Upper lobe of right lung (tissue), 1 donor: ENCODE measurements around the gene SWAP70. TPM values are rescaled to one million over a fixed set of nuclear protein-coding genes. Genes with fewer than 3 reads are reported as not detected.
"Not testable (repeated sequence)": the region's sequence is repeated elsewhere in the genome, so short reads cannot be mapped to it uniquely, and the experiment has no call there.

Experiments used
- ATAC-seq: fragments of 200-7000 bp; cut with Tn5 transposase; one replicate; pipeline ENCODE4 v1.9.1; 2020; ENCODE audit warnings: mild to moderate bottlenecking, moderate library complexity
- DNase-seq: peaks from one replicate; pipeline ENCODE4 v3.0.0-alpha.2; 2020
- H3K27ac ChIP-seq: fragments of 200-600 bp; one replicate; pipeline ENCODE4 v1.8.0; 2022
- H3K27me3 ChIP-seq: fragments of 200-600 bp; one replicate; pipeline ENCODE4 v1.8.0; 2022; ENCODE audit warnings: mild to moderate bottlenecking
- H3K36me3 ChIP-seq: fragments of 200-600 bp; one replicate; pipeline ENCODE4 v1.8.0; 2022
- H3K4me1 ChIP-seq: fragments of 200-600 bp; one replicate; pipeline ENCODE4 v1.8.0; 2022
- H3K4me3 ChIP-seq: fragments of 200-600 bp; one replicate; pipeline ENCODE4 v1.8.0; 2022; ENCODE audit warnings: mild to moderate bottlenecking
- H3K9me3 ChIP-seq: fragments of 200-600 bp; one replicate; pipeline ENCODE4 v1.8.0; 2022
- CTCF ChIP-seq: fragments of 200-600 bp; IDR thresholded peaks from one replicate; pipeline ENCODE4 v1.8.0; 2022; ENCODE audit warnings: antibody characterized with exemption
- intact Hi-C: fragments of 100-400 bp; cut with DNase I; formaldehyde crosslinking; loops from one replicate; pipeline ENCODE4 v1.11.0; 2022
- total RNA-seq: library from RNA; stranded (reverse); fragmentation: NEBNext Ultra II Directional; extraction: Animal tissue kit (Norgen Biotek cat#: 25700); gene quantifications from one replicate; pipeline ENCODE4 v1.2.1, GENCODE V29; 2021
- donor health status: DM: no; HTN: yes; CAD: no; lungs with severe emphysema.

SWAP70 gene
- total RNA-seq, 1 donor from 2014 or later = 61.5 TPM

DNA sequence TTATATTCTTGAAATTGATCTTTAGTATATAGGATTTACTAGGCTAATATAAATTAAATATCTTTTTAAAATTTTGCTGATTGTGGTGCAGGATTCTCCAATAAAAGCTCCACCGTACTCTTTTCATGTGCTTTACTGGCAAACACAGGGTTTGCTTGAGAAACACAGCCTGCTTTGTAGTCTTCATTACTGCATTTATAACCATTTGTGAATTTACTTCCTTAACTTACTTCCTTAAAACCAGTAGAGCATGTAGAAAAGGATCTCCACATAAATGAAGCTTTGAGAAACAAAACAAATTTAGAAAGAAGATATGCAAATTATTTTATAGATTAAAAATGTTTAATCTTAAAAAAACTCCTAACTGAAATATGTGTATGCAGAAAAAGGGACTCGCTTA, 28.8 kb downstream of the SWAP70 start:
- ATAC-seq (peak; percentile 43), DNase-seq (no peak)
- intact Hi-C loops = no loop called here
- Histone ChIP-seq H3K4me3 (no peak overlapping the region), H3K27me3 (no peaks in the 10 kb centered on the region), H3K27ac (peak overlapping the region; percentile 24), H3K36me3 (peaks cover 28% of the 10 kb centered on the region), H3K4me1 (peaks cover 42% of the 10 kb centered on the region), H3K9me3 (no peaks in the 10 kb centered on the region)
- no peak for TF ChIP-seq CTCF

DNA sequence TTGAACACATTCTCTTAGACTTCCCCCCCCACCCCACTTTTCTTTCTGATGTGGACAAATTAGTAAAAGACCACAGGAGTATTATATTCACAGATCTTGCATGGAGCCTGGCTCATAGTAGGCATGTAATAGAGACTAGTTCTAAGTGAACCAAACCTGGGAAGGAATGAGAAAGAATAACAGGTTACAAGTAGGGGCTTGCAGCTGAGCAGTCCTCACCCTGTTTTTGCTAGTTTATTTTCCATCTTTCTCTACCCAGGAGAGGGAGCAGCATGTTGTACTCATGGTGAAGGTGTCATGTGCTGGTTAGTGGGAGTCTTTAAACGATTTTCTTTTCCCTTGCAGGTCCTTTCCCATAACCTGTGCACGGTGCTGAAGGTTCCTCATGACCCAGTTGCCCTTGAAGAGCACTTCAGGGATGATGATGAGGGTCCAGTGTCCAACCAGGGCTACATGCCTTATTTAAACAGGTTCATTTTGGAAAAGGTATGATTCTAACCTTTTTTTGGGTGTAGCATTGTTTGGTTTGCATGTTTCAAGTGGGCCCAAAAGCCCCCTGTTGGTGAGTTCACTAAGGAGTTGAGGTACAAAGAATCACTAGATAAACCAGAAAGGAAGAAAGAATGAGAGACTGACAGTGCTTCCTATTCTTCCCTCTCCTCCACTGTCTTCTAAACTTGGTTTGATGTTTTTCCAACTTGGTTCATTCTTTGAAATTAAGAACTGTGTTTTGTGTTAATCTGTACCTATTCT, 30.1 kb downstream of the SWAP70 start:
- intact Hi-C loops = no loop called here
- H3K27me3 ChIP-seq = no peaks in the 10 kb centered on the region
- H3K4me3 ChIP-seq = no peak overlapping the region
- no peak overlapping the region for H3K27ac ChIP-seq
- no peaks in the 10 kb centered on the region for H3K9me3 ChIP-seq
- no peak for DNase-seq
- H3K36me3 ChIP-seq = peaks cover 28% of the 10 kb centered on the region
- no peak for TF ChIP-seq CTCF
- no peak for ATAC-seq
- H3K4me1 ChIP-seq = peaks cover 29% of the 10 kb centered on the region

DNA sequence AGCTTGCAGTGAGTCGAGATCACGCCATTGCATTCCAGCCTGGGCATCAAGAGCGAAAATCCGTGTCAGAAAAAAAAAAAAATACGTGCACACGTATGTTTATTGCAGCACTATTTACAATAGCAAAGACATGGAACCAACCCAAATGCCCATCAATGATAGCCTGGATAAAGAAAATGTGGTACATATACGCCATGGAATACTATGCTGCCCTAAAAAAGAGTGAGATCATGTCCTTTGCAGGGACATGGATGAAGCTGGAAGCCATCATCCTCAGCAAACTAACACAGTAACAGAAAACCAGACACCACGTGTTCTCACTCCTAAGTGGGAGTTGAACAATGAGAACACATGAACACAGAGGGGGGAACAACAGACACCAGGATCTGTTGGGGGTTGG, 31.4 kb downstream of the SWAP70 start:
- Histone ChIP-seq H3K4me1 (peaks cover 17% of the 10 kb centered on the region), H3K36me3 (peaks cover 28% of the 10 kb centered on the region)
- H3K9me3 ChIP-seq, intact Hi-C loops, ATAC-seq, DNase-seq, H3K4me3 ChIP-seq, H3K27me3 ChIP-seq, H3K27ac ChIP-seq: not testable (repeated sequence)

- Histone ChIP-seq H3K27ac (no peak overlapping the region), H3K4me3 (no peak overlapping the region), H3K36me3 (peaks cover 28% of the 10 kb centered on the region), H3K4me1 (peaks cover 17% of the 10 kb centered on the region), H3K27me3 (no peaks in the 10 kb centered on the region), H3K9me3 (no peaks in the 10 kb centered on the region)
- no peak for TF ChIP-seq CTCF
- DNase-seq (no peak), ATAC-seq (no peak)
- intact Hi-C loops = no loop called here
Observed at GRCh38 chr11:9697766-9698165, 33.9 kb downstream of the SWAP70 start.

DNA sequence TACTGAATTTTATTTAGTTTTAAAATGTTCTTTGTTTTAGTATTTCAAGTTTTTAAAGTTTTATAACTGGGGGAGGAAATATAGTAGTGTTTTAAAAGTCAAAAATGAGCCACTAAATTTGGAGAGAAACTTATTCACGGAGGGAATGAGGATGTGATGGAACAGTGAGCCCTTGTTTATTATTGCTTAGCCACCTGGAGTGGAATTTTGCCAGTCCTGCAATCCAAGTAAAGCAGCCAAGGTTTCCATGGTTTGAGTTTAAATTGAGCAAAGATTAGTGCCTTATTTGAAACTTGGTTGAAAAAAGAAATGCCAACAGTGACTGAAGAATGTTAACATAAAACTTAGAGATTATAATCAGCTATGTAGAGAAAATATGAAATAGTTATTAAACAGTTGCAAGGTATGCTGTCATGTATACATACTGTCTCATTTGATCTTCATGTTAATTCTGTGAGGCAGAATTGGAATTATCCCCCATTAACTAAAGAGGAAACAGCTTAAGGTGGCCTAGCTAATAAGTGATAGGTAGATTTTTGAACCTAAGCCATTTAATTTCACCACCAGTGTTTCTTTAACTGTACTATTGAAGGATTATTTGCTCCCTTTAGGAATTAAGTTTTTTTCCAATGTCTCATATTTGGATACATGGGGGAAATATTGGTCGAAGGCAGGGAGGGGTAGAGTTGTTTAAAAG, 36.4 kb downstream of the SWAP70 start:
- TF ChIP-seq CTCF = no peak
- no peaks in the 10 kb centered on the region for H3K9me3 ChIP-seq
- no peaks in the 10 kb centered on the region for H3K27me3 ChIP-seq
- H3K4me3 ChIP-seq = no peak overlapping the region
- DNase-seq = no peak
- no peak overlapping the region for H3K27ac ChIP-seq
- peaks cover 9% of the 10 kb centered on the region for H3K4me1 ChIP-seq
- intact Hi-C loops = no loop called here
- ATAC-seq = no peak
- H3K36me3 ChIP-seq = peaks cover 13% of the 10 kb centered on the region

DNA sequence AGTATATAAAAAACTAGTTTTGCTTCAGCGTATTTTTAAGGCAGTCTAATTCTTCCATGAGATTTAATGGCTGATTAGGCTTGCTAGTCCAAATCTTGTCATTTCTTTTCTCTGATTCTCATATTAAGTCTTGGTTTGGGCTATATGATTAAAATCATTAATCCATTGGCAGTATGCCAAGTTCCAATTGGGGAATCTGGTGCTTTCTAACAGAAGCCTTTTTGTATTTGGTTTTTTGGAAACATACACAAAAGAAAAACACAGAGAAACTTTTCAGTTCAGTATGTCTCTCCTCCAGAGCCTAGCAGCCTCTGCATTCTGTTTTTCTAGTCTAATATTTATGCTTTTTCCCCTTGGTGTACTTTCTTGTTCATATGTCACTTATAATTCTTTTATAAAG, 37.9 kb downstream of the SWAP70 start:
- Histone ChIP-seq H3K27me3 (no peaks in the 10 kb centered on the region), H3K27ac (peak overlapping the region; percentile 7), H3K4me3 (no peak overlapping the region), H3K9me3 (no peaks in the 10 kb centered on the region), H3K4me1 (peaks cover 9% of the 10 kb centered on the region), H3K36me3 (peaks cover 2% of the 10 kb centered on the region)
- intact Hi-C loops = no loop called here
- DNase-seq (no peak), ATAC-seq (no peak)
- no peak for TF ChIP-seq CTCF
